ENCODE data around the gene HECW1. TPM values are rescaled to one million over a fixed set of nuclear protein-coding genes. Genes with fewer than 3 reads are reported as not detected.

HECW1 gene
- total and polyA plus RNA-seq, 10 of the 15 experiments (the other 5 are each of a cell fraction or from before 2014, with no cell fraction given): under 0.01 to 0.31 (median 0.04) TPM; not detected in 3

DNA sequence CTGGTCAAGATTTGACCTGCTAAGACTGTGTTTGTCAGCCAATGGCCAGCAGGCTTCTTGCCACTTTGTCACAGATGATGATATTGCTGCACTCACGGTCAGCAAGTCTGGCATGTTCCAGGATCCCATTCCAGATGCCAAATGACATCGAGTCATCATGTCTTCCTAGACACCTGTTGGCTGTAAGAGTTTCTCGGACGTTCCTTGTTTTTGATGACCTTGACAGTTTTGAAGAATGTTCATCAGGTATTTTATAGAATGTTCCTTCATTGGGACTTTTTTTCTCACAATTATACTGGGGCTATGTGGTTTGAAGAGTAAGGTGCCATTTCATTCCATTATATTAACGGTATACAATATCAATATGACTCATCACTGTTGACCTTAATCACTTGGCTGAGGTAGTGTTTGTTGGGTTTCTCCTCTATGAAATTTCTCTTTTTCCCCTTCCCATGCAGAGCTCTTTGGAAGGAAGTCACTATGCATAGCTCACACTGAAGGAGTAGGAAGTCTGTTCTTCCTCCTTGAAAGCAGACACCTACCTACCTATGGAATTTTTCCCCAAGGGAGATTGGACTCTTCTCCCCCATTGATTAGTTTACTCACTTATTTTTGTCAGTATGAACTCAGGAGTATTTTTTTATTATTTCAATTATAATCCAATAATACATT lies 31.6 kb downstream of the HECW1 start:
- no peak for ATAC-seq
- ChIA-PET CTCF (no interaction called here), POLR2A (no interaction called here), RAD21 (ENCODE audit: unreplicated experiment) (no interaction called here), SMC1A (ENCODE audit: uncharacterized antibody, unreplicated experiment) (no interaction called here)
- Histone ChIP-seq H3K27me3 (replicated peaks in 1 of 2; ENCODE audit: control insufficient read depth in 2 of 2, insufficient read depth in 2 of 2, low read length in 1 of 2) (no peaks in the 10 kb centered on the region; a peak in 1 of 4 replicates), H4K20me1 (ENCODE audit: control insufficient read depth, insufficient read depth) (no peaks in the 10 kb centered on the region), H3K9me3 (replicated peaks; ENCODE audit: control insufficient read depth, insufficient read depth, low read length) (no peaks in the 10 kb centered on the region; the same call in 2 of the 3 replicates), H3K9ac (ENCODE audit: control insufficient read depth, insufficient read depth, low read length) (no peak overlapping the region), H3K4me3 (no peak overlapping the region), H3K4me2 (ENCODE audit: control insufficient read depth, insufficient read depth) (no peak overlapping the region), H3K27ac (ENCODE audit: control insufficient read depth, insufficient read depth) (no peak overlapping the region), H3K79me2 (ENCODE audit: control insufficient read depth, insufficient read depth, low read length) (no peaks in the 10 kb centered on the region), H3K36me3 (ENCODE audit: control insufficient read depth in 2 of 2, insufficient read depth in 2 of 2, low read length in 1 of 2) (no peaks in the 10 kb centered on the region), H2AFZ (ENCODE audit: control insufficient read depth, low read depth, low read length) (no peak overlapping the region), H3K4me1 (ENCODE audit: control insufficient read depth, insufficient read depth, low read length) (no peaks in the 10 kb centered on the region)
- 48% methylated on average over 5 of the region's 5 CpGs for WGBS (ENCODE audit: insufficient coverage, insufficient replicate concordance, low lambda C conversion rate, missing lambda C conversion rate)
- no peak for DNase-seq (ENCODE audit: low read depth, low spot score)
- no peak for FAIRE-seq
- no peak for TF ChIP-seq POU2F2 (IDR thresholded peaks at IDR 0.05; ENCODE audit: borderline replicate concordance, low read depth, low read length)
- no peak for TF ChIP-seq ZNF217 (IDR thresholded peaks at IDR 0.05)
- TF ChIP-seq STAT1 (conservative IDR thresholded peaks at IDR 0.05): no peak
- TF ChIP-seq ZSCAN29 (IDR thresholded peaks at IDR 0.05): no peak
- TF ChIP-seq HCFC1 (IDR thresholded peaks at IDR 0.05; ENCODE audit: low read length): no peak
- in situ Hi-C loops (cut with MboI): no loop called here
- no TSS peak for BruUV-seq (replicated peaks)
- intact Hi-C loops (cut with micrococcal nuclease; ENCODE audit: unreplicated experiment): no loop called here

DNA sequence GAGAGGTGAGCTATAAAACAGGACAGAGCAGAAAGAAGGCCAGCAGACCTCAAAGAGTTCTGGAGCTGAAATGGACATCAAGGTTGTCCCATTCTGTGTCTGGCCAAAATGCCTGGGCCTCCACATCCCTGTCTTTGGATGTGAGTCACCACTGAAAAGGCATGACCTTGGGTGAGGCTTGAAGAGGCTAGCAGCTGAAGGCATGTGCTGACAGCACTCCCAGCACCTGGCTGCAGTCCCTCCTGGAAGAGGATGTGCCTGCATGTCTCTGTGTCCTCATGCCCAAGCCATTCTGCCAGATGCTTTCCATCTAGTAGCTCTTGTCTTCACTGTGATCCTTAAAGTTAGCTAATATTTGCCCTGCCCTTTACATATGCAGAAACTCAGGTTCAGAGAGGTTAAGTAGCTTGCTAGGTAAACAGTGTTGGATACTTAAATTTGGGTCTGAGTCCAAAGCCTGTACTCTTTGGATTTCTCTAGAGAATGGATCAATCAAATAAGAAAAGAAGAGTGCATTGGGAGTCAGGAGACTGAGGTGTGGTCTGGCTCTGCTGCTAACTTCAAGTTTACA lies 35.8 kb downstream of the HECW1 start:
- Histone ChIP-seq H3K9me3 (replicated peaks; ENCODE audit: control insufficient read depth, insufficient read depth, low read length) (no peaks in the 10 kb centered on the region), H3K36me3 (ENCODE audit: control insufficient read depth in 2 of 2, insufficient read depth in 2 of 2, low read length in 1 of 2) (no peaks in the 10 kb centered on the region), H3K79me2 (ENCODE audit: control insufficient read depth, insufficient read depth, low read length) (no peaks in the 10 kb centered on the region), H3K27me3 (replicated peaks in 1 of 2; ENCODE audit: control insufficient read depth in 2 of 2, insufficient read depth in 2 of 2, low read length in 1 of 2) (no peaks in the 10 kb centered on the region; a peak in 1 of 4 replicates), H3K4me2 (ENCODE audit: control insufficient read depth, insufficient read depth) (no peak overlapping the region), H3K9ac (ENCODE audit: control insufficient read depth, insufficient read depth, low read length) (no peak overlapping the region), H3K4me3 (no peak overlapping the region), H2AFZ (ENCODE audit: control insufficient read depth, low read depth, low read length) (no peak overlapping the region), H4K20me1 (ENCODE audit: control insufficient read depth, insufficient read depth) (no peaks in the 10 kb centered on the region), H3K27ac (ENCODE audit: control insufficient read depth, insufficient read depth) (no peak overlapping the region), H3K4me1 (ENCODE audit: control insufficient read depth, insufficient read depth, low read length) (no peaks in the 10 kb centered on the region)
- ChIA-PET SMC1A (ENCODE audit: uncharacterized antibody, unreplicated experiment) (interaction anchor here (1.5 kb wide), 1 partner anchor 312 kb away, joined by 3 read pairs; no protein-coding TSS in a partner anchor), CTCF (no interaction called here), RAD21 (ENCODE audit: unreplicated experiment) (no interaction called here), POLR2A (no interaction called here)
- DNase-seq (ENCODE audit: low read depth, low spot score): no peak
- FAIRE-seq: no peak
- intact Hi-C loops (cut with micrococcal nuclease; ENCODE audit: unreplicated experiment) (no loop called here), in situ Hi-C loops (cut with MboI) (no loop called here)
- no peak for ATAC-seq
- TF ChIP-seq, protein P1, sequence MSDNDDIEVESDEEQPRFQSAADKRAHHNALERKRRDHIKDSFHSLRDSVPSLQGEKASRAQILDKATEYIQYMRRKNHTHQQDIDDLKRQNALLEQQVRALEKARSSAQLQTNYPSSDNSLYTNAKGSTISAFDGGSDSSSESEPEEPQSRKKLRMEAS (IDR thresholded peaks at IDR 0.05; ENCODE audit: low read depth, low read length): no peak
- TF ChIP-seq RAD21 (IDR thresholded peaks at IDR 0.05; ENCODE audit: insufficient read depth, low read depth, low read length) (no peak), CREB1 (IDR thresholded peaks at IDR 0.05; ENCODE audit: low read depth) (no peak), EP300 (IDR thresholded peaks at IDR 0.05; ENCODE audit: borderline replicate concordance in 1 of 2, control insufficient read depth in 1 of 2, low read depth in 2 of 2, low read length in 2 of 2) (no peak), CHD2 (IDR thresholded peaks at IDR 0.05; ENCODE audit: borderline replicate concordance, low read depth, low read length) (no peak), ZNF207 (IDR thresholded peaks at IDR 0.05; ENCODE audit: borderline replicate concordance) (no peak), RELA (IDR thresholded peaks at IDR 0.05; ENCODE audit: borderline replicate concordance, partially characterized antibody) (no peak), POU2F2 (IDR thresholded peaks at IDR 0.05; ENCODE audit: borderline replicate concordance, low read depth, low read length) (no peak), ZNF384 (IDR thresholded peaks at IDR 0.05; ENCODE audit: borderline replicate concordance, low read depth, low read length) (no peak)
- TF ChIP-seq, protein P2, sequence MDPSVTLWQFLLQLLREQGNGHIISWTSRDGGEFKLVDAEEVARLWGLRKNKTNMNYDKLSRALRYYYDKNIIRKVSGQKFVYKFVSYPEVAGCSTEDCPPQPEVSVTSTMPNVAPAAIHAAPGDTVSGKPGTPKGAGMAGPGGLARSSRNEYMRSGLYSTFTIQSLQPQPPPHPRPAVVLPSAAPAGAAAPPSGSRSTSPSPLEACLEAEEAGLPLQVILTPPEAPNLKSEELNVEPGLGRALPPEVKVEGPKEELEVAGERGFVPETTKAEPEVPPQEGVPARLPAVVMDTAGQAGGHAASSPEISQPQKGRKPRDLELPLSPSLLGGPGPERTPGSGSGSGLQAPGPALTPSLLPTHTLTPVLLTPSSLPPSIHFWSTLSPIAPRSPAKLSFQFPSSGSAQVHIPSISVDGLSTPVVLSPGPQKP (IDR thresholded peaks at IDR 0.05; ENCODE audit: low read depth, low read length): no peak
- no TSS peak for BruUV-seq (replicated peaks)

All from GM12878 (cell line).